Activated T-helper 1 cell treated with anti-CD3 and anti-CD28 coated beads, Interleukin-2, amount 50 U/mL, for 16 hours (primary cell): ENCODE data around the gene DEK.

Source experiments
- DNase-seq, 2 donors: peaks; one replicate each; pipeline ENCODE4 v3.0.0-alpha.2; 2020; ENCODE audit warnings: low read depth in 1 of 2, low spot score in 1 of 2

The DEK gene

DNA sequence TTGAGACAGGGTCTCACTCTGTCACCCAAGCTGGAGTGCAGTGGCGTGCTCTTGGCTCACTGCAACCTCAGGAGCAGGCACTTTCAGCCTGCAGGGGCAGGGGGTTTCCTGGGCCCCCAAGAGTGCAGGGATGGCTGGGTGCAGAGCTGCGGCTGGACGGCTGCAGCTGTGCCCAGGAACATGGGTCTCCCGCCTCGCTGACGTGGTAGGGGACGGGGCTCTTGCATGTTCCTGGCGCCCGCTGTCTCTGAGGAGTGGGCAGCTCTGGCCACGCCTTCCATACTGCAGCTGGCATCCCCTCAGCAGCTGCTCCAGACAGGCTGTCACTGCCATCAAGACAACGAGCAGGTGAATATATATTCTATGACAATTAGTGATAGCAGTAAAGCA, 2.2 kb upstream of the DEK start:
- no peak for DNase-seq

DNA sequence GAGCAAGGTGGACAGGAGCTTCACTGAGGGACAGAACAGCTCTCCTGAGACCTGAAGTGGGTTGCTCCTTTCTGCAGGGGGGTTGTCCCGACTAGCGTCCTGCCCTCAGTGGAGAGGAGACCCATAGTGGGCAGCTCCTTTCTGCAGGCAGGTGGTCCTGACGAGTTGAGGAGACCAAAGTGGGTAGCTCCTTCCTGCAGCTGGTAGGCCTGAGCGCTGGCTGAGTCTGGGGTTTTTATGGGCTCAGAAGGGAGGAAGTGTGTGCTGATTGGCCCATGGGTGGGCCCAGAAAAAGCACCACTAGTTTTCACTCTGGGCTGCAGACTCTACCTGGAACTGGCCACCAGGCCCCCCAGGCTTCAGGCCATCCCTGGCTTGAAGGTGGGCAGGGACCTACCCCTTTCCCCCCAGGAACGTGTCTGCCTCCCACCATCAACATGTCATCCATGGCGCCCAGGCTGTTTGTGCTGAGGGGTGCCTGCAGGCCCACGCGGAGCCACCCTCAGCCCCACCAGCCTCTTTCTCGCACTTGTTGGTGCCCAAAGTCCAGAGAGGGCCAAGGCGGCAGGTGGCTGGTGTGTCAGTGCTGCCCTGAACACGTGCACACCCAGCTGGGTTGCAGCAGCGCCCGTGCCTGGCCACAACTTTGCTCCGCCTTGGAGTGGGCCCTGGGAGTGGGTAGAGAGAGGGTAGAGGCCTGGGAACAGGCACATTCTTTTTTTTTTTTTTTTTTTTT, 1.6 kb upstream of the DEK start:
- DNase-seq: no peak

GRCh38 chr6:18264923-18265377, 620 bp upstream of the DEK start:
- DNase-seq: no peak

DNA sequence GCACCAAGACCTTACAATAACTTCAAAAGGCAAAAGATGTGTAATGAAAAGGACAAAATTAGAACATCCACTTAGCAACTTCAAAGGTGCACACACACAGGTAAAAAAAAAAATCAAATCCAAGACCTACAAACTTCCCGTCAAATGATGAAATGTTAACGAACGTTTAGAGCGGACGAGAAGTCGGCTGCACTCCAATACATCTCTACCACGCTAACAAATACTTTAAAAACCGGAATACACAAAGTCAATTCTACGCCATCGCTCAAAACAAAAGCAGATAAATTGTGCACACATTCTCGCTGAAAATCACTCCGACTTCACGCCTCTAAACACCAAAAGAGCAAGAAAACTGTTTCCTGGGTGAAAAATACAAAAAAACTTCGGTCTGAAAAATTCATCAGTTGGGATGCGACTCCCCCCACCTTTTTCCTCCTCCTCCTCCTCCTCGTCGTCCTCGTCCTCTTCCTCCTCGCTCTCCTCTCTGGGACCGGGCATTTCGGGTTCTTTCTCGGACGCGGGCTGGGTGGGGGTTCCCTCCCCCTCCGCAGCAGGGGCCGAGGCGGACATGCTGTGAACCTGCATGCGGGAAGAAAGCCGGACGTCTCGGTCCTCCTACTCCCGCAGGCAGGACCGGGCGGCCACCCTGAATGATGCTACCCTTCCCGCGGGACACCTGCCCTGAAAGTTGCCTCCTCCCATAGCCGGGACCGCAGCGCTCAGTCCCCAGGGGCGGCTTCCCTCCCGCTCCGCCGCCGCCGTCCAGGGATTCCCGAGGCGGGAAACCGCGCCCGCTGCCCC, 712 bp downstream of the DEK start:
- no peak for DNase-seq

DNA sequence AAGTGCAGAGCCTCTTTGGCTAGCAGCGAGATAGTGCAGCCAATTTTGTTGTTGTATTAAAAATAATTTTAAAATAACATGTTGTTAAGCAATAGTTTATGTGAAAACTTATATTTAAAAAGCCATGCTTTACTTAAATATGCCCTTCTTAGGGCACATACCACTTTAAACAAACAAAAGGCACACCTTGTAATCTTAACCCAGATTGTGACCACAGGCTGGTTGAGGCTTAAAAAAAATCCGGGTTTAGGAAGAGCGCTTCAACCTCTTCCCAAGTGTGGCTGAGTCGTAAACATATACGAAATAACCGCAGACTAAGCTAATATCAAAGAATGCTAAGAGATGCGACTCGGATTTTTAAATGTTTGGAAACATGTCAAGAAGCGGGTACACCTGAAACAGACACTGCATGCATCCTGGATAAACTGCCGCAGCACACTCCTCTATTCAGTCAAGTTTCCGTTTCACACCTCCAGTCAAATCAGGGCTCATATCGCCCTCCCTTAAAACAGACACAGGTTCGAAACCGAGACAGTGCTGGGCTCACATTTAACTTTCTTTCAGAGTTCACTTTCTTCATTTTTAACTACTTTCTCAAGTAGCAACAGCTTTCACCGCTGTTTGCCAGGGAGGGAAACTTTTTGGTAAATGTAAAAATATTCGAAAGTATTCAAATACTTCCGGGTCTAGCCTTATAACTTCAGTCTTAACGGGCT, 1.5 kb downstream of the DEK start:
- peak in 1 of 2 donors; percentile 25 for DNase-seq

DNA sequence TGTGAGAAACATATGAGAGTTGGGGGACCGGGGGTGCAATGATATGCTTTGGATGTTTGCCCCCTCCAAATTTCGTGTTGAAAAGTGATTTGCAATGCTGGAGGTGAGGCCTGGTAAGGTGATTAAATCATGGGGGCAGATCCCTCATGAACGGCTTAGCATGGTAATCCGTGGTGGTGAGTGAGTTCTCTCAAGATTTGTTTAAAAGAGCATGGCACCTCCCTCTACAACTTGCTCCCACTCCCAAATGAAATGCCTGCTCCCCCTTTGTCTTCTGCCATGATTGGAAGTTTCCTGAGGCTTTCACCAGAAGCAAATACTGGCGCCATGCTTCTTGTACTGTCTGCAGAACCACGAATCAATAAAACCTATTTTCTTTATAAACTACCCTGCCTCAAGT, 2.5 kb downstream of the DEK start:
- no peak for DNase-seq

GRCh38 chr6:18260448-18261106, 3.8 kb downstream of the DEK start:
- DNase-seq: no peak

GRCh38 chr6:18259675-18260447, 4.5 kb downstream of the DEK start:
- DNase-seq: no peak

- no peak for DNase-seq
Measured at GRCh38 chr6:18254793-18255192, 9.5 kb downstream of the DEK start.

DNA sequence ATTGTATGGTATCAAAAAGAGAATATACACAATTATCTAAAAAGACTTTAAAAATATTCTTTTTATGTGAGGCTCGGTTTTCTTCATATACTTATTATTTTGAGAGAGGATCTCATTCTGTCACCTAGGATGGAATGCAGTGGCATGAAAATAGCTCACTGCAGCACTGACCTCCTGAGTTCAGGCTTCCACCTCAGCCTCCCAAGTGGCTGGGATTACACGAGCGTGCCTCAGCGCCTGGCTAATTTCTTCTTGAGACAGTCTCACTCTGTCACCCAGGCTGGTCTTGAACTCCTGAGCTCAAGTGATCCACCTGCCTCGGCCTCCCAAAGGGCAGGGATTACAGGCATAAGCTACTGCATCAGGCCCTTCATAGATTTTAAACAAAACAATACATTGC, 10.7 kb downstream of the DEK start:
- DNase-seq: no peak

GRCh38 chr6:18249271-18249670, 15.1 kb downstream of the DEK start:
- DNase-seq: no peak

DNA sequence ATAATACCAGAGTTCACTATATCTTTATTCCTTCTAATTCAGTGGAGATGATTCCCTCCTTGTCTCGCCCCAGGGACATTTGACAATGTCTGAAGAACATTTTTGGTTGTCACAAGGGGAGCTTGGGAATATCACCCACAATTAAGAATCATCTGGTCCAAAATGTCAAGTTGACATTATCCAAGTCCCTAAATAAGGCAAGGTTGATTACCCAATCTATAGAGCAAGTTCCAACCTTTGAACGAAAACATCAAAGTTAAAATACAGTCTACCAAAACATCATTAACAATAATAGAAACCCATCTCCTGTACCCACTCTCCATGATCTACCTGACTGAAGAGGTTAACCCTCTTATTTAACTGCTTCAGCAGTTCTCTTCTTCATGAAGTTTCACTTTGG, 15.6 kb downstream of the DEK start:
- no peak for DNase-seq

DNA sequence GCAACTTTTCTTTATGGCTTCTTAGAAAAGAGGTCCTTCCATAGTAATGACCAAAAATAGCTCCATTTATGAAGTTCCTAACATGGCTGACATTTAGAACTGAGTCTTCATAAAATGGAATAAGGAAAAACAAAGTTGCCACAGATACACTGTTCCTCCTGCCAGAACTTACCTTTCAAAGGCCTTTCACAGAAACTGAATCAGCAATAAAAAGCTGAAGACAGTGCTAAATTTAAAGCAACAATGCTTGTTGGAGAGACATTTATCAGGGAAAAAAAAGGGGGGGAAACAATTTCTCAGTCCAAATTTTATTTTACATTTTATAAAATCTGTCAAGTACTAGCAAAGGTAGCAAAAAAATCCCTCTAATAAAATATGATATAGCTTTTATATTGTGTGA, 17.3 kb downstream of the DEK start:
- no peak for DNase-seq

DNA sequence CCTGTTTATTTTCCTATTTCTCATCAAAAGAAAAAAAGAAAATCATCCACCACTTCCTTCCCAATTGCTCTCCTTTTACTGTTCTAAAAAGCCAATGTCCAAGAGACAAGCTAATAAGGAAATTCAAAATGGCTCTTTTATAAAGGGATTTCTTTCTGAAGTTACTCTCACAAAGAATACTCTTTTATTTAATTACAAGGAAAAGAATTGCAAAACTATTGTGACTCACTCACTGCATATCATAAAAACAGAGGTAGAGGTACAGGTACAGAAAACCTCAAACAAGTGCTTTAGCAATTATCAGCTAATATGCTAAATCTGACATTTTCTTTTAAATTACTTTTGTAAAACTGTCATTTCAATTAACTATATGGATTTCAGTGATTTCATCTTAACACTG, 18.1 kb downstream of the DEK start:
- no peak for DNase-seq

- DNase-seq: no peak
Measured at GRCh38 chr6:18245642-18246041, 18.7 kb downstream of the DEK start.

- DNase-seq: no peak
Measured at GRCh38 chr6:18245079-18245478, 19.3 kb downstream of the DEK start.

GRCh38 chr6:18244251-18244650, 20.1 kb downstream of the DEK start:
- no peak for DNase-seq

GRCh38 chr6:18243302-18243893, 20.9 kb downstream of the DEK start:
- no peak for DNase-seq

GRCh38 chr6:18242062-18242851, 22.1 kb downstream of the DEK start:
- DNase-seq: no peak
